MCF 10A (cell line): Measurements from ENCODE around the gene RBBP7. TPM values are rescaled to one million over a fixed set of nuclear protein-coding genes. Genes with fewer than 3 reads are reported as not detected.

Source experiments
- BruUV-seq: library from RNA; stranded (reverse); fragments of 400-500 nt; replicated peaks from 2 replicates; lab custom pipeline; 2021; lab: Mats Ljungman, UMichigan
- CTCF ChIA-PET: fragments of 300-600 bp; sonication (Branson Sonifier 250); formaldehyde crosslinking; extraction: SDS; loops from one replicate; lab custom pipeline; 2021; ENCODE audit warnings: antibody characterized with exemption, inconsistent platforms; lab: Yijun Ruan, JAX
- POLR2A ChIA-PET: fragments of 300-600, 350-650 bp; sonication (Branson Sonifier 250); formaldehyde crosslinking; extraction: SDS; loops from one replicate; lab custom pipeline; 2020; ENCODE audit warnings: antibody characterized with exemption, inconsistent platforms; lab: Yijun Ruan, JAX
- DNase-seq: peaks from one replicate; pipeline ENCODE4 v3.0.0-alpha.2; 2018; ENCODE audit not compliant: unreplicated experiment
- H3K27ac Mint-ChIP-seq: one replicate; pipeline ENCODE4 v1.8.0; 2022; ENCODE audit warnings: mild to moderate bottlenecking, low read depth, mixed read lengths; ENCODE audit not compliant: unreplicated experiment
- H3K27me3 Mint-ChIP-seq: one replicate; pipeline ENCODE4 v1.8.0; 2022; ENCODE audit warnings: mixed read lengths; ENCODE audit not compliant: insufficient read depth, unreplicated experiment
- H3K36me3 Mint-ChIP-seq: one replicate; pipeline ENCODE4 v1.8.0; 2022; ENCODE audit warnings: mild to moderate bottlenecking, moderate library complexity, mixed read lengths; ENCODE audit not compliant: insufficient read depth, unreplicated experiment
- H3K4me1 Mint-ChIP-seq: one replicate; pipeline ENCODE4 v1.8.0; 2022; ENCODE audit warnings: mixed read lengths; ENCODE audit not compliant: insufficient read depth, unreplicated experiment
- H3K4me3 Mint-ChIP-seq: one replicate; pipeline ENCODE4 v1.8.0; 2022; ENCODE audit warnings: mild to moderate bottlenecking, moderate library complexity, mixed read lengths; ENCODE audit not compliant: unreplicated experiment
- H3K9me3 Mint-ChIP-seq: one replicate; pipeline ENCODE4 v1.8.0; 2022; ENCODE audit warnings: mixed read lengths; ENCODE audit not compliant: unreplicated experiment
- CTCF ChIP-seq: fragments of 200-600 bp; IDR thresholded peaks from one replicate; pipeline ENCODE4 v1.8.0; 2022; ENCODE audit warnings: antibody characterized with exemption, mild to moderate bottlenecking; ENCODE audit not compliant: unreplicated experiment
- intact Hi-C: fragments of 100-400 bp; cut with micrococcal nuclease; formaldehyde crosslinking; loops from 2 replicates; pipeline ENCODE4 v1.14.1; 2022
- total RNA-seq: library from RNA; stranded (reverse); gene quantifications from 2 replicates; pipeline ENCODE4 v1.2.3, GENCODE V29; 2022

Gene RBBP7
- total RNA-seq, 1 experiment from 2014 or later, result 95.2 TPM

GRCh38 chrX:16869393-16870094 is 618 bp downstream of the RBBP7 start:
- H3K4me3 Mint-ChIP-seq, result peak overlapping the region; percentile 98

GRCh38 chrX:16868920-16869319 is 1.2 kb downstream of the RBBP7 start:
- DNase-seq, result no peak
- H3K27me3 Mint-ChIP-seq, result peaks cover 19% of the 10 kb centered on the region
- intact Hi-C loops, result no loop called here
- peak overlapping the region; percentile 90 for H3K27ac Mint-ChIP-seq
- no TSS peak for BruUV-seq
- ChIA-PET CTCF (no interaction called here), POLR2A (interaction anchor here (0.6 to 6.3 kb wide), 7 partner anchors 12 to 150 kb away, joined by 3 to 30 read pairs (median 5); partner anchors contain the start of gene SYAP1)
- TF ChIP-seq CTCF, result no peak
- H3K9me3 Mint-ChIP-seq, result no peaks in the 10 kb centered on the region
- H3K4me1 Mint-ChIP-seq, result peaks cover 15% of the 10 kb centered on the region
- peak overlapping the region; percentile 98 for H3K4me3 Mint-ChIP-seq
- peaks cover 6% of the 10 kb centered on the region for H3K36me3 Mint-ChIP-seq

More at GRCh38 chrX:16869393-16870094, 618 bp downstream of the RBBP7 start:
- DNase-seq, result peak; percentile 20
- Mint-ChIP-seq H3K36me3 (peaks cover 6% of the 10 kb centered on the region), H3K27me3 (peaks cover 22% of the 10 kb centered on the region), H3K4me1 (peaks cover 15% of the 10 kb centered on the region), H3K27ac (peak overlapping the region; percentile 90), H3K9me3 (no peaks in the 10 kb centered on the region)
- CTCF ChIA-PET, result interaction anchor here (0.8 to 1.4 kb wide), 2 partner anchors 43 to 77 kb away, joined by 3 to 4 read pairs; partner anchors contain the start of gene REPS2
- POLR2A ChIA-PET, result interaction anchor here (0.7 to 6.3 kb wide), 10 partner anchors 9 to 150 kb away, joined by 3 to 30 read pairs (median 5); partner anchors contain the start of gene SYAP1
- intact Hi-C loops, result loop anchor here (1.0 kb wide), 1 partner anchor 29 kb away; no protein-coding TSS in a partner anchor
- no TSS peak for BruUV-seq
- no peak for TF ChIP-seq CTCF

- no TSS peak for BruUV-seq
- no peaks in the 10 kb centered on the region for H3K9me3 Mint-ChIP-seq
- H3K36me3 Mint-ChIP-seq, result peaks cover 10% of the 10 kb centered on the region
- POLR2A ChIA-PET, result interaction anchor here (0.8 to 6.3 kb wide), 3 partner anchors 11 to 40 kb away, joined by 3 to 30 read pairs (median 27); no protein-coding TSS in a partner anchor
- H3K4me3 Mint-ChIP-seq, result peak overlapping the region; percentile 98
- peaks cover 12% of the 10 kb centered on the region for H3K27me3 Mint-ChIP-seq
- TF ChIP-seq CTCF, result no peak
- no peak overlapping the region for H3K27ac Mint-ChIP-seq
- no peak for DNase-seq
- intact Hi-C loops, result no loop called here
- CTCF ChIA-PET, result interaction anchor here (0.9 to 1.4 kb wide), 3 partner anchors 13 to 42 kb away, joined by 5 read pairs; no protein-coding TSS in a partner anchor
- peaks cover 15% of the 10 kb centered on the region for H3K4me1 Mint-ChIP-seq
Measured at GRCh38 chrX:16867947-16868346, 2.2 kb downstream of the RBBP7 start.

- Mint-ChIP-seq H3K4me1 (peaks cover 7% of the 10 kb centered on the region), H3K4me3 (no peak overlapping the region), H3K27ac (no peak overlapping the region), H3K9me3 (no peaks in the 10 kb centered on the region), H3K27me3 (peaks cover 12% of the 10 kb centered on the region), H3K36me3 (peaks cover 33% of the 10 kb centered on the region)
- BruUV-seq, result no TSS peak
- POLR2A ChIA-PET, result no interaction called here
- DNase-seq, result no peak
- intact Hi-C loops, result no loop called here
- TF ChIP-seq CTCF, result no peak
- CTCF ChIA-PET, result no interaction called here
Measured at GRCh38 chrX:16862829-16863228, 7.3 kb downstream of the RBBP7 start.
